Measurements from ENCODE around the gene NEURL1. TPM values are rescaled to one million over a fixed set of nuclear protein-coding genes. Genes with fewer than 3 reads are reported as not detected.
A peak's percentile ranks its signal among the peaks of the same experiment; 100 is the strongest.
"Not testable (repeated sequence)": the region's sequence is repeated elsewhere in the genome, so short reads cannot be mapped to it uniquely, and the experiment has no call there.

The NEURL1 gene
- total RNA-seq, 2 experiments from 2014 or later: 0.98 to 1.1 TPM

DNA sequence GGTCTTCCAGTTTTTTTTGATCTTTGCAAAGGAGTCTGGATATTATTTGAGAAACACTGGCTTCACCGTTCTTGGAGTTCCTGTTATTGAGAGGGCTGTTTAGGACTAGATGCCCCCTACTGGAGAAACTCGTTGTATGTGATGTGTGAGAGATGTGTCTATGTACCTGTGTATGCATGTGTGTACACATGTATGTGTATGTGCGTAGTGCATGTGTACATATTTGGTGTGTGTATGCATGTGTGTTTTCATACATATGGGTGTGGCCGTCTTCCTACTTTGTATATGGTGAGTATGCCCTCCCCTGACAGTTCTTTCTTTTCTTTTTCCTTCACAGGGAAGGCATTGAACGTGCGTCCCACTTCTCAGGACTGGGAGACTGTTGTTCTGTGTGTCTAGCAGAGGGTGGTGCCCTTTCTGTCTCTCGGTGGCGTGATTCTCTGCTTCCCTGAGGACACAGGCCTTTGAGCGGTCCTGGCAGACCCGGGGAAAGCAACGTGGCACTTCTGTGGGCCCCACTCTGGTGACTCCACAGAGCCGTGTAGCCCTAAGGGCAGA lies 11.5 kb upstream of the NEURL1 start:
- POLR2A ChIA-PET: interaction anchor here (1.9 kb wide), 1 partner anchor 30 kb away, joined by 7 read pairs; the partner anchor contains the start of gene CALHM2
- peak; percentile 38 for DNase-seq
- H3K9me3 Mint-ChIP-seq: no peaks in the 10 kb centered on the region

DNA sequence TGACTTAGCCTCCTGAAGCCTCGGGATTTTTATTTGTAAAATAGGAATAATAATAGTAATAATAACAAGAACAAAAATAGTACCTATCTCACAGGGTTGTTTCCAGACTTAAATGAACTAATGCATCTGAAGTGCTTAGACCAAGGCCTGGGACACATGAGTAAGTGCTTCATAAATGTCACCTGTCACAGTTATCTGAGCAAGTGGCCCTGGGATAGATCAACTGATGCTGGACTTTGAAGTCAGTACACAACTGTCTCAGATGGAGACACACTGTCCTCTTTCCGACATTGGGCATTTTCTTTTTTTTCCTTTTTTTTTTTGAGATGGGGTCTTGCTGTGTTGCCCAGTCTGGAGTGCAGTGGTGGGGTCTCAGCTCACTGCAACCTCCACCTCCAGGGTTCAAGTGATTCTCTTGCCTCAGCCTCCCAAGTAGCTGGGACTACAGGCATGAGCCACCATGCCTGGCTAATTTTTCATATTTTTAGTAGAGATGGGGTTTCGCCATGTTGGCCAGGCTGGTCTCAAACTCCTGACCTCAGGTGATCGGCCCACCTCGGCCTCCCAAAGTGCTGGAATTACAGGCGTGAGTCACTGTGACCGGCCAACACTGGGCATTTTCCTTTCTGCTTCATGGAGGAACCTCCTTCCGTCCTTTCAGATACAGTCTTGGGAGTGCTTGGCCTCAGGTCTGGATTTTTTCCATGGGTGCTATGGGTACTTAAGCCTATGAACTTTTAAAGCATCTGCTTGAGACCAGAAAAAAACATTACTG lies 6.7 kb upstream of the NEURL1 start:
- CTCF ChIA-PET: interaction anchor here (1.0 to 12.3 kb wide), 12 partner anchors 10 to 133 kb away, joined by 3 to 228 read pairs (median 4); partner anchors contain the start of gene CALHM2
- peaks cover 20% of the 10 kb centered on the region for H3K4me1 Mint-ChIP-seq
- POLR2A ChIA-PET: interaction anchor here (2.4 kb wide), 1 partner anchor 34 kb away, joined by 7 read pairs; the partner anchor contains the start of gene CALHM2
- not testable (repeated sequence) for DNase-seq; H3K4me3 Mint-ChIP-seq; H3K27ac Mint-ChIP-seq; H3K9me3 Mint-ChIP-seq; H3K36me3 Mint-ChIP-seq (ENCODE audit: low read depth)
- H3K27me3 Mint-ChIP-seq: peaks cover 16% of the 10 kb centered on the region

More for the DNA sequence above, 11.5 kb upstream of the NEURL1 start:
- Mint-ChIP-seq H3K4me1 (peaks cover 36% of the 10 kb centered on the region), H3K4me3 (no peak overlapping the region), H3K27ac (no peak overlapping the region), H3K27me3 (peaks cover 3% of the 10 kb centered on the region), H3K36me3 (ENCODE audit: low read depth) (no peaks in the 10 kb centered on the region)
- CTCF ChIA-PET: interaction anchor here (0.8 to 12.3 kb wide), 9 partner anchors 9 to 67 kb away, joined by 3 to 228 read pairs (median 9); partner anchors contain the start of genes CALHM1, CALHM2 and NEURL1

DNA sequence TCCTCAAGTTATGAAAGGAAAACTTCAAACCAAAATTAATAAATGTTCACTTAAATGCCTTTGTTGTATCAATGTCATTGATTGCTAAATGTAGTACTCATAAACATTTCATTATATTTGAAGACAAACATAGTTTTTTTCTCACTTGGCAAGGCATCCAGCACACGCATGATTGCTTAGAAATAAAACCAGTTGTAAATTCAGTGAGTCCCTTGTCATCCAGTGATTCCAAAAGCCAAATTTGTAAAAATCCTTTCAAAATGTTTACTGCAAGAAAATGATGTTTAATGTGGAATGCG lies 6.1 kb upstream of the NEURL1 start:
- ChIA-PET CTCF (interaction anchor here (12.3 kb wide), 1 partner anchor 72 kb away, joined by 228 read pairs; no protein-coding TSS in a partner anchor), POLR2A (interaction anchor here (2.4 kb wide), 1 partner anchor 35 kb away, joined by 7 read pairs; the partner anchor contains the start of gene CALHM2)
- Mint-ChIP-seq H3K4me1 (peaks cover 15% of the 10 kb centered on the region), H3K27ac (no peak overlapping the region), H3K36me3 (ENCODE audit: low read depth) (no peaks in the 10 kb centered on the region), H3K27me3 (peaks cover 22% of the 10 kb centered on the region), H3K9me3 (no peaks in the 10 kb centered on the region), H3K4me3 (no peak overlapping the region)
- no peak for DNase-seq

DNA sequence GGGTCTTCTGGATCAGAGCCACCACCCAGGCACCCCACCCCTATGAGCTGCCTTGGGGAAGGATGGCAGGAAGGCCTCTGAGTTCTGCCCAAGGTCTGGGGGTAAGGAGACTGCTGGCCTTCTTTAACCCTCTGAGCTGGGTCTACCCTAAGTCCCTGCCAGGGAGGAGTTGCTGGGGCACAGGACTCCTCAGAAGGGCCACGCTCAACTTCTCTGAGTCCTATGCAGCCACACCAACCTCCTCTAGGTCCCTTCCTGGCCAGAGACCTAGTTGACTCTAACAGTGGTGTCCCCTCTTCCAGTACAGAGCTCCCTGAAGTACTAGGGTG lies 2.6 kb upstream of the NEURL1 start:
- Mint-ChIP-seq H3K27me3 (peaks cover 47% of the 10 kb centered on the region), H3K4me1 (peaks cover 22% of the 10 kb centered on the region), H3K4me3 (no peak overlapping the region), H3K36me3 (ENCODE audit: low read depth) (no peaks in the 10 kb centered on the region), H3K27ac (no peak overlapping the region), H3K9me3 (no peaks in the 10 kb centered on the region)
- ChIA-PET POLR2A (interaction anchor here (0.6 to 1.1 kb wide), 3 partner anchors 16 to 64 kb away, joined by 3 read pairs; no protein-coding TSS in a partner anchor), CTCF (interaction anchor here (0.9 to 12.3 kb wide), 4 partner anchors 10 to 76 kb away, joined by 3 to 228 read pairs (median 4); no protein-coding TSS in a partner anchor)
- no peak for DNase-seq

DNA sequence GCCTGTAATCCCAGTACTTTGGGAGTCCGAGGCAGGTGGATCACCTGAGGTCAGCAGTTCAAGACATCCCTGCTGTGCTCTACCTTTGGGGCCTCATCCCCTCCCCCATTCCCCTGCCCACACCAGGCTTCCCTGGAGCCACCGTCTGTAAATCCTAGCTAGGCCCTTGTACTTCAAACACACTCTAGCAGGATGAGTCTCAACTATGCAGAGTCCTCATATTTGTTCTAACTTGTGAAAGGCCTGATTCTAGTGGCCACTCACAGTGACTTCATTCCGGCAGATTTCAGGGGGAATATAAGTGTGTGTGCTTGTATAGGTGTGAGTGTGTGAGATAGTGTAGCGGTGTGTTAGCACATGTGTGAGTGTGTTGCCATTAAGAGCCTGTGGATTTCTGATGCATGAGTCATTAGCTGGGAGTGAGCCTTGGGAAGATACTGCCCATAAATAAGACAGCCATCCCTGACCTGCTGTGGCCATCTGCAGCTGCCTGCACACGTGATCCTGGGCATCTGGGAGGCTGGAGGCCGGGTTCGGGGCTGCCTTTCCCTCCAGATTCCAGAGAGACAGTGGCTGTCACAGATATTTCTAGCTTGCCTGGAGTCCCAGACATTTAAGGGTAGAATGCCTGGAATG lies 1.7 kb upstream of the NEURL1 start:
- POLR2A ChIA-PET: interaction anchor here (0.6 to 2.8 kb wide), 6 partner anchors 12 to 107 kb away, joined by 3 to 13 read pairs (median 3); no protein-coding TSS in a partner anchor
- Mint-ChIP-seq H3K27ac (no peak overlapping the region), H3K9me3 (no peaks in the 10 kb centered on the region), H3K36me3 (ENCODE audit: low read depth) (no peaks in the 10 kb centered on the region), H3K4me3 (no peak overlapping the region), H3K4me1 (peaks cover 22% of the 10 kb centered on the region), H3K27me3 (peaks cover 52% of the 10 kb centered on the region)
- no peak for DNase-seq
- CTCF ChIA-PET: interaction anchor here (1.7 to 12.3 kb wide), 3 partner anchors 9 to 77 kb away, joined by 4 to 228 read pairs (median 6); no protein-coding TSS in a partner anchor

DNA sequence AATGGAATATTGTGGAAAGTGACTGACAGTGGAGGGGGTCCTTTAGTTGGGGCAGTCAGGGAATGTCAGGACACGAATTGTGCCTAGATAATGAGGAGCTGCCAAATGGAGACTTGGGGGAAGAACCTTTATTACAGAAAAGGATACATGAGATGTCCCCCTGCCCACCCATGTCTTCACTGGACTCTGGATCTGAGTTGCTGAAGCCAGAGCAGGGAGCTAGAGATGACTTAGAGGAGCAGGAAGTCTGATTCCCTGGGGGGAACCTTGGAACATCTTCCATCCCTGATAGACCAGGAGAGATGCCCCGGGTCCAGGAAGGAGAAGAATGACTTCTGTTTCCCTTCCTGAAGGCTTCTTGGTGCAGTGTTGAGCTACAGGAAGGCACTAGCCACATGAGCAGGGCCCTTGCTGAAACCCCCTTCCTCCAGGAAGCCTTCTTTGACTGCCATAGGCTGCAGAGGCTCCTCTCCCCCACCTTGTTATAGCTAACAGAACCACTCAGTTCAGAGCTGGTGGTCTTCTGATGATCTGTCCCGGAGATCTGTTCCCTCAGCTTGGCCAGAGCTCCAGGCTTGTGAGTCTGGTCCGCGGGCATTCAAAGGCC lies 747 bp upstream of the NEURL1 start:
- peak overlapping the region; percentile 72 for H3K4me3 Mint-ChIP-seq
- H3K27me3 Mint-ChIP-seq: peaks cover 61% of the 10 kb centered on the region
- POLR2A ChIA-PET: interaction anchor here (0.5 to 2.8 kb wide), 4 partner anchors 12 to 59 kb away, joined by 3 to 13 read pairs (median 4); no protein-coding TSS in a partner anchor
- peaks cover 22% of the 10 kb centered on the region for H3K4me1 Mint-ChIP-seq
- H3K27ac Mint-ChIP-seq: no peak overlapping the region
- DNase-seq: no peak
- no peaks in the 10 kb centered on the region for H3K9me3 Mint-ChIP-seq
- H3K36me3 Mint-ChIP-seq (ENCODE audit: low read depth): no peaks in the 10 kb centered on the region
- CTCF ChIA-PET: interaction anchor here (0.7 to 12.3 kb wide), 5 partner anchors 10 to 575 kb away, joined by 3 to 228 read pairs (median 6); partner anchors contain the start of gene CNNM2

DNA sequence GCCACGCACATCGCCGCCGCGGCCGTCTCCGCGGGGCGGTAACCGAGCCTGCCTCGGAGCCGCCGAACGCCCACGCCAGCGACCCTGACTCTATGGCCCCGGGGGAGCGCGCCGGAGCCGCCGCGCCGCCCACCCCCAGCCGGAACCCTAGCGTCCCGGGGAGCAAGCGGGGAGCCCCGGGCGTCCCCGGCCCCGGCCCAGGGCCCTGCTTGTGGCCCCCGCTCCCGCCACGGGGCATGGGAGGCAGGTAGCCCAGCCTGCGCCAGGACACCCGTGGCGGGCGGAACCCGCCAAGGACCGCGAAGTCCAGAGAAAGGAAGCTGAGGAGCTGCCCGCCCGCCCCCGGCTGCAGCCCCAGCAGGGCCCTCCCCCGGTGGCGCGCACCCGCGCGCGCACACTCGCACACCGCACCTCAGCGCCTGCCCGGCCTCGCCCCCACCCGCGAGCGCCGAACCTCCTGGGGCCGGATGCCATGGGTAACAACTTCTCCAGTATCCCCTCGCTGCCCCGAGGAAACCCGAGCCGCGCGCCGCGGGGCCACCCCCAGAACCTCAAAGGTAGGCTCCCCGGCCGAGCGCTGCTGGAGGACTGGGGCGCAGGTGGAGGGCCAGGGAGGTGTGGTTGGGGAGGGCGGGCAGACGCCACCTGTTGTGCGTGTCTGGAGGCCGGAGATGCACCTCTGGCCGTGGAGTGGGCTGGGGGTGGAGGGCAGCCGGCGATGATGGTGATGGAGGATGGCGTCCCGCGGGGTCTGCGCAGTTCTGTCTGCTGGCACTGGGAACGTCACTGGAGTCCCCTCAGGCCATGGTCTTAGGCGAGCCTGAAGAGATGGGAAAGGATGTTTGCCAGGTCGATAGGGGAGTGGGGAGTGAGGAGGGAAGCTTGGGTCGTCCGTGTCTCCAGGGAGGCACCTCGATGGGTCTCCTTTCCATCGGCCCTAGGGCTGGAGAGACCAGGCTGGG lies 692 bp downstream of the NEURL1 start:
- CTCF ChIA-PET: interaction anchor here (1.0 to 12.3 kb wide), 4 partner anchors 11 to 576 kb away, joined by 3 to 228 read pairs (median 6); partner anchors contain the start of gene CNNM2
- POLR2A ChIA-PET: interaction anchor here (1.4 to 2.8 kb wide), 2 partner anchors 10 to 43 kb away, joined by 3 to 13 read pairs; no protein-coding TSS in a partner anchor
- peak; percentile 54 for DNase-seq
- Mint-ChIP-seq H3K4me1 (peaks cover 22% of the 10 kb centered on the region), H3K36me3 (ENCODE audit: low read depth) (peaks cover 2% of the 10 kb centered on the region), H3K27ac (no peak overlapping the region), H3K4me3 (peak overlapping the region; percentile 57), H3K9me3 (no peaks in the 10 kb centered on the region), H3K27me3 (peaks cover 68% of the 10 kb centered on the region)

DNA sequence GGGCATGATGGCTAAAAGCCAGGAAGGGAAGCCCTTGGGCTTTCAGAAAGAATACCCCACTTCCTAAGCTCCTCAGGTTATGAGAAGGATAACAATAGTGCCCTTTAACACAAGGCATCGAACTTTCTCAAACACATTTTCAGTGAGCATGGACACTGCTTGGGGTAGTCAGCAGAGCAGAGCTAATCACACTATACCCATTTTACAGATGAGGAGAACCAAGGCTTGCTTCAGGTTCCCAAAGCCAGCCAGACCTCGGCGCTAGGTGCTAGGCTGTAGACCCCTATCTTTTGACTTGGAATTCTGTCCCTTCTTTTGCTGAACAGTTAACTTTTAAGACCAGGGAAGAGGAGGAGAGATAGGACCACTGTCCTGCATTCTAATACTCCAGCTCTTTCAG lies 1.8 kb downstream of the NEURL1 start:
- Mint-ChIP-seq H3K4me3 (peak overlapping the region; percentile 57), H3K9me3 (no peaks in the 10 kb centered on the region), H3K4me1 (peaks cover 21% of the 10 kb centered on the region), H3K27ac (no peak overlapping the region), H3K27me3 (peaks cover 73% of the 10 kb centered on the region), H3K36me3 (ENCODE audit: low read depth) (peaks cover 2% of the 10 kb centered on the region)
- POLR2A ChIA-PET: interaction anchor here (1.3 kb wide), 1 partner anchor 89 kb away, joined by 3 read pairs; no protein-coding TSS in a partner anchor
- CTCF ChIA-PET: interaction anchor here (0.6 to 0.7 kb wide), 2 partner anchors 9 to 153 kb away, joined by 3 read pairs; no protein-coding TSS in a partner anchor
- DNase-seq: no peak

DNA sequence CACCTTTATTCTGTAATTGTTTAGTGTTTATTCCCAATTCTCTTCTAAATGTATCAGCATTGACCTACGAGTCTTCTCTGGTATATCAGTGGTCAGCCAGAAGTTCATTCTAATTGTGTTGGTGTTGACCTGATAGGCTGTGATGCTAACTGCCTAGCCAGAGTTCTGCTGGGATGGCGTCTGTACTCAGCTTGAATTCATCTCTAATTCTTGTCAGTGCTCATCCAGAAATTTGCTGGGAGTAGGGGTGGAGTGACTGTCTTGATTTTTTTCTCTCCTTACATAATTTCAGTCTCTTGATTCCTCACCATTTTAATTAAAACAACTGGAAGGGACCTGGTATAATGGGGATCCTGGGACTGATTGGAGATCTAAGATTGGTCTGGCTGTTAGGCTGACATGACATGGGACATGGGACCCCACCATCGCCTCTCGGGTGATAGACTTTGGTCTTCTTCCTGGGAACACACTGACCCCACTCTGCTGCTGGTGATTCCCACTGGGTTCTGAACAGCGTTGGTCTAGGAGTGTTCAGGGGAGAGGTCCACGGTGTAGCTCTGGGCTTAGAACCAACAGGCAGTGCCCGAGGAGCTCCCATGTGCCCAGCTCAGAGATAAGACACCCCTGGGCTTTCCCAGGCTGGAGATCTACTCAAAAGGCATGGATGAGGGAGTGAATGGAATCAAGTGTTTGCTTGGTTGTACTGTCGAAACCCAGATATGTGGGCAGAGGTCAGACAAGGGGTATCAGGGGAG lies 3.8 kb downstream of the NEURL1 start:
- Mint-ChIP-seq H3K27ac (no peak overlapping the region), H3K4me1 (peaks cover 26% of the 10 kb centered on the region), H3K36me3 (ENCODE audit: low read depth) (peaks cover 2% of the 10 kb centered on the region), H3K27me3 (peaks cover 78% of the 10 kb centered on the region), H3K4me3 (no peak overlapping the region), H3K9me3 (no peaks in the 10 kb centered on the region)
- ChIA-PET POLR2A (no interaction called here), CTCF (interaction anchor here (0.8 to 1.5 kb wide), 3 partner anchors 12 to 80 kb away, joined by 3 to 6 read pairs (median 3); no protein-coding TSS in a partner anchor)
- DNase-seq: no peak

DNA sequence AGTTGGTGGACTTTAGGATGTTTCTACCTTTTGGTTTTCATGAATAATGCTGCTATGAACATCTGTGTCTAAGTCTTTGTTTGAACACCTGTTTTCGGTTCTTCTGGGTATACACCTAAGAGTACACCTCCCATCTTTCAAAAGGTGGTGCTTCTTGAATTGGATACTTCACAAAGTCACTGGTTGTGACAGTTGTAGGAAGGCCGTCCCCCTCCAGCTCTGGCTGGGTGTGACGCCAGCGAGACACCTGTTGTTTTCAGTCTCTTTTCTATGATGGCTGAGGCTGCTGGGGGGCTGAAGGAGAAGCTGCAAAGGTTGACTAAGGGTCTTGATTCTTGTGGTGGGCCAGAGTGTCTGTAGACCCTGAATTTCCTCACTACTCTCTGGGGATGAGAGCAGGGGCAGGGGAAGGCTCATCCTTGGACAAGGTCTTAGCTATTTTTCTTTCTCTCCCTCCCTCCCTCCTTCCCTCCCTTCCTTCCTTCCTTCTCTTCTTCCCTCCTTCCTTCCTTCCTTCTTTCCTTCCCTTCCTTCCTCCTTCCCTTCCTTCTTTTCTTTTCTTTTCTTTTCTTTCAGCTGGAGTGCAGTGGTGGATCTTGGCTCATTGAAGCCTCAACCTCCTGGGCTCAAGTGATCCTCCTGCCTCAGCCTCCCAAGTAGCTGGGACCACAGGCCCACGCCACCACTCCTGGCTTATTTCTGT lies 5.6 kb downstream of the NEURL1 start:
- H3K4me1 Mint-ChIP-seq: peaks cover 32% of the 10 kb centered on the region

More for the DNA sequence above, 5.6 kb downstream of the NEURL1 start:
- ChIA-PET POLR2A (no interaction called here), CTCF (interaction anchor here (0.6 to 1.5 kb wide), 3 partner anchors 13 to 255 kb away, joined by 3 to 7 read pairs (median 4); no protein-coding TSS in a partner anchor)
- Mint-ChIP-seq H3K27me3 (peaks cover 78% of the 10 kb centered on the region), H3K9me3 (no peaks in the 10 kb centered on the region), H3K4me3 (no peak overlapping the region), H3K27ac (no peak overlapping the region), H3K36me3 (ENCODE audit: low read depth) (peaks cover 2% of the 10 kb centered on the region)
- DNase-seq: no peak
